Activated effector memory CD4-positive, alpha-beta T cell treated with Interleukin-2 at 50 U/mL for 16 hours (primary cell): ENCODE results near the gene CYGB.
"Not testable (repeated sequence)": the region's sequence is repeated elsewhere in the genome, so short reads cannot be mapped to it uniquely, and the experiment has no call there.

Experiments
- DNase-seq: peaks from one replicate; pipeline ENCODE4 v3.0.0-alpha.2; 2020

CYGB gene

DNA sequence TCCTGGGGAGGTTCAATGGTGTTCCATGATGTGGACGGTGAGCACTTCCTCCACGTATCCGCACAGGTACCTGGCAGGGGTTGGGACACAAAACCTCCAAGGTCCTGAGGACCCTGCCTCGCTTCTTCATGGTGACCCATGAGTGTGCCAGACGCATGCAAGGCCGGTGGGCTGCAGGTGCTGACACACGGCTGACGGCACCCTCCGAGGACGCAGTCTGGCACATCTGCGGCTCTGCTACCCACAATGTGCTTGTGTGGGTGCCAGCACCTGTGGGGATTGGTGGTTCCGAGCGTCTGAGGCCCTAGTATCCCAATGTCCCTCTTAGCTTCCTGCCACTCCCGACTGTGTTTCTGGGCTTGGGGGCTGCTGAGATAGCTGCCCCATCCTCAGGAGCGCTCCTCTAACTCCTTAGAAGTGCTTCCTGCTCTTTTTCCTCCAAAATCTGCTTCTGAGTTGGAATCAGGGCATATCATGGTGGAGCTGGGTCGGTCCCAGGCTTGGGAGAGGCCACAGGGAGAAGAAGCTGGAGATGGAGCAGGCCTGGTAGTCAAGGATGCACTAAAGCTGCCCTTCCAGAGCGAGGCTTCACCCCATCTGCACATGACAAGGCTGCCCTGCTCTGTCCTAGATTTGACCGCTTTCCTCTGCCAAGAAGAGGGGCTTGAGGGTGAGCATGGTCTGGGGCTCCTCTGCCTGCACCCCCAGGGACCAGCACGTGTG lies 1.6 kb downstream of the CYGB start:
- DNase-seq: no peak

DNA sequence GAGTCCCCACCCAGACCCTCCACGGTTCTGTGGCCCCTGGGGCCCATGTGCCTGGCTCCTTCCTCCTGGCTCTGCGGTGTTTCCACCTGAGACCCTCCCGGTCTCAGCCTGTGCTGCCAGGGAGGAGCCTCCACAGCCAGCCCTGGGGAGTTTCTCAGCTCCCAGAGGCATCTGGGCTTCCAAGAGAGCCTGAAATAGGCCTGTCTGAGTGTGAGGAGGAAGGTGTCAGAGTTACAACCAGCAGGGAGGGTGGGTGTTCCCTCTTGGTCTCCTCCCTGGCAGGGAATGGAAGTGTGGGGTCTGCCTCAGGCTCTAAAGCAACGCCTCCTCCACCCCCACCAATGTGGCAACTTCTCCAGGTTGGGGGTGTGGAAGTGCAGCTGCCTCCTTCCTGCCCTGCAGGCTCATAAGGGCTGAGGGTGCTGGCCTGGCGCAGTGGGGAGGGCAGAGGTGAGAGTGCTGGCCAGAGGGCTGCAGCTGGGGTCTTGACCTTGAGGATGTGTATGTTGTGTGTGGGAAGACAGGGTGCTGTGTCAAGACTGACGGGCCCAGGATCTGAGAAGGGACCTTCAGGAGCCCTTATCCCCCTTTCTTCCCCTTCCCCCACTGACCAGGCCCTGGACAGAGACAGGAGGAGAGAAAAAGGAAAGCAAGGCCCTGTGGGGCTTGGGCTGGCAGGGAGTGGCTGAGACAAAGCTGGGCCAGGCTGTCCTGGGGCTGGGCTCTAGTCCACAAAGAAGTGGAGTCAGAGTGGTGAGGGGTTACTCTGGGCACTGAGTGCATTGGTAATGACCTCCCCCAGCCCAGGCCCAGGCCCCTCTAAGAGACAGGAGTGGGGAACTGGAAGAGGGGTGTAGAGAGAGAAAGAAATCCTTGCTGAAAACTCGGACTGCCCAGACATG lies 2.4 kb downstream of the CYGB start:
- DNase-seq: no peak

DNA sequence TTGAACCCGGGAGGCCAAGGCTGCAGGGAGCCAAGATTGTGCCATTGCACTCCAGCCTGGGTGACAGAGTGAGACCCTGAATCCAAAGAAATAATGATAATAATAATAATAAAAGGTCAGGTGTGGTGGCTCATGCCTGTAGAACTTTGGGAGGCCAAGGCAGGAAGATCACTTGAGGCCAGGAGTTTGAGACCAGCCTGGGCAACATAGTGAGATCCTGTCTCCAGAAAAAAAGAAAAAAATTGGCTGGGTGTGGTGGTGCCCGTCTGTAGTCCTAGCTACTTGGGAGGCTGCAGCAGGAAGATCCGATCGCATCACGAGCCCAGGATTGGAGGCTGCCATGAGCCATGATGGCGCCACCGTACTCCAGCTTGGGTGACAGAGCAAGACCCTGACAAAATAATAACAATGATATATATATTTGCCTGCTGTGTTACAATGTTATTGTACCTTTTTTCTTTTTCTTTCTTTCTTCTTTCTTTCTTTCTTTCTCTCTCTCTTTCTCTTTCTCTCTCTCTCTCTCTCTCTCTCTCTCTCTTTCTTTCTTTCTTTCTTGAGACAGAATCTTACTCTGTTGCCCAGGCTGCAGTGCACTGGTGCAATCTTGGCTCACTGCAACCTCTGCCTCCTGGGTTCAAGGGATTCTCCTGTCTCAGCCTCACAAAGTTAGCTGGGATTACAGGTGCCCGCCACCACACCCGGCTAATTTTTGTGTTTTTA lies 3.7 kb downstream of the CYGB start:
- not testable (repeated sequence) for DNase-seq

DNA sequence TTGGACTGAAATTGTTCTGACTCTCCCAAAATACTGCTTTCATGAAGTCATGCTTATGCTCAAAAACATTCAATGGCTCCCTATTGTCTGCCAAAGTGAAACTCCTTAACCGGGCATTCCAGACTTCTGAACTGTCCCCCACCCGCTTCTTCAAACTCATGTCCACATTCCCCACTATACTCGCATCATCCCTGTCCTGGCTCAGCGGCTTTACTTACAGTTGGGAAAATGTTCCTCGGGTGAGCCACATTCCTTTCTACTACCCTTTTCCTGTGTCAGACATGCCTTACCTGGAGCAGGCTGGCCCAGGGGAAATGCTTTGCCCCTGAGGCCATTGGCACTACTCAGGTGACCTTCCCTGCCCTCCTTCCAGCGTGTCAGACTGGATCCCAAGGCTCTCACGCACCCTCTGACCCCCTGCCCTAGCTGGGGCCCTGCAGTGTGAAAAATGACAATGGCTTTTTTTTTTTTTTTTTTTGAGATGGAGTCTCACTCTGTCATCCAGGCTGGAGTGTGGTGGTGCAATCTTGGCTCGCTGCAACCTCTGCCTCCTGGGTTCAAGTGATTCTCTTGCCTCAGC lies 5.3 kb downstream of the CYGB start:
- DNase-seq: no peak

DNA sequence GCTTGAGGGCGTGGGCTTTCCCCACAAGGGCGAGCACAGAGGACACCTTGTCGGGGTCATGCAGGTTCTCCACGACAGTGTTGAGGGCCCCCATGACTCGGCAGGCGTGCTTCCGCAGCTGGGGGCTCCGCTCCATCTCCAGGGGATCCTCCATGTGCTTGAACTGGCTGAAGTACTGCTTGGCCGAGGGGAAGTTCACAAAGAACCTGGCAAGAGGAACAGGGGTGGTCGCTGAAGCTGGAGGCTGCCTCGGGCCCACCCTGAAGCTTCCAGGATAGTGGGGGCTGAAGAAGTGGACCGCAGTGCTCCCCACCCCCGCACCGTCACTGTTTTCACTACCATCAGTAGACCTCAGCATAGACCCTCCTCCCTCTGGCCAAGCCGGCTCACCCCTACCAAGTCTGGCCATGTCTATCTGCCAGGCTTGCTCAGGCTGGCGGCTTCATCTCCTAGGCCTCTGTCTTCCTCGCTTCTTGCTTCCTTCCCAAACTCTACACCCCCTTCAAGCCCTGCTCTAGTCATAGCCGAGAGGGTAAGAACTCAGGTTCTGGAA lies 5.9 kb downstream of the CYGB start:
- no peak for DNase-seq

DNA sequence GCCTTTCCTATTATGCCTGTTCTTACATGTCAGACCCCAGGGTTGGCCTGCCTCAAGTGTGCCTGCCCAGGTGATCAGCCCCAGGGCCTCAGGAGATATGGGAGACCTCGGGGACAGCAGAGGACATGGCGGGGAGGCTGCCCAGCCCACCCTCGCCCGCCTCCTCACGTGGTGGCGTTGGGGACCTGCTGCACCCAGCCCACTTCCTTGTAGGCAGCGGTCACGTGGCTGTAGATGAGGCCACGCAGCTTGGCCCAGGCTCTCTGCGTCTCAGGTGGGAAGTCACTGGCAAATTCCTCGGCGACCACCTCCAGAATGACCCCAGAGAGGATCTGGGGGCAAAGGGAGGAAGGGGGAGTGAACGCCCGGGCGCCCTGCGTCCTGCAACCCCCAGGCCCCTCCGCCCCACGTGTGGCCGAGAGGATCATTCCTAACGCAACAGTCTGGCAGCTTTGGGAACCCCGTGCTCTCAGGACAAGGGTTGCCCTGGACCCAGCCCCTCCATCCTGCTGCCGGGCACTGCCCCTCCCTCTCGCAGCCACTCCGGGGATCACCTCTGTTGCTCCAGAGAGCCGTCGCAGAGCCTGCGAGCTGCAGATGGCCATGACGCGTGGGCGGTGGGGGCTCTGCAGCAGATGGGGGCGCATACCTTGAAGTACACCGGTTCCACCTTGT lies 6.6 kb downstream of the CYGB start:
- DNase-seq: no peak

DNA sequence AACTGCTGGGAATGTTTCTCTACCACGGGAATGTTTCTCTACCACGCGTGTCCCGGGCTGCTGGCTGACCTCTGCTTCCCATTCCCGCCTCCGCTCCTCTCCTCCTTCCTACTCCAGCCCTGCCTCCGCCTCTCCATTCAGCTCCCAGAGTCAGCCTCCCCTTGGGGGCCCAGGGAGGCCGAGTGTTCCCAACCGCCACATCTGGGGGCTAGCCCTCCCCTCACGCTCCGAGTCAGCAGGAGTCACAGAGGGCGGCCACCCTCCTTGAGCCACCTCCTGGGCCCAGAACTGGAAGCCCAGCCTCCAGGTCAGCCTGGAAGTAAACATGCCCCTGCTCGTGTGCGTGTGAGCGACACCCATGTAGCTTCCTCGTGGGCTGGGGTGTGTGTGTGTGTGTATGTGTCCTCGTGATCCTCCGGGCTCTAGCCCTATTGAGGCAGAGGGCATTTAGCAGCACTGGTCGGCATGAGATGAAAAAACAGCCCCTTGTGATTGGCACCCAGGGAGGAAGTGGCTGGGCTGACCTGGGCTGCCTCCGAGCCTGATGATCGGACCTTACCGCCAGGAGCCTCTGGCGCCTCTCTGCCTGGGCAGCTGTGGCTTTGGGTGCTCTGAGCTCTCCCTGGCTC lies 7.3 kb downstream of the CYGB start:
- no peak for DNase-seq

DNA sequence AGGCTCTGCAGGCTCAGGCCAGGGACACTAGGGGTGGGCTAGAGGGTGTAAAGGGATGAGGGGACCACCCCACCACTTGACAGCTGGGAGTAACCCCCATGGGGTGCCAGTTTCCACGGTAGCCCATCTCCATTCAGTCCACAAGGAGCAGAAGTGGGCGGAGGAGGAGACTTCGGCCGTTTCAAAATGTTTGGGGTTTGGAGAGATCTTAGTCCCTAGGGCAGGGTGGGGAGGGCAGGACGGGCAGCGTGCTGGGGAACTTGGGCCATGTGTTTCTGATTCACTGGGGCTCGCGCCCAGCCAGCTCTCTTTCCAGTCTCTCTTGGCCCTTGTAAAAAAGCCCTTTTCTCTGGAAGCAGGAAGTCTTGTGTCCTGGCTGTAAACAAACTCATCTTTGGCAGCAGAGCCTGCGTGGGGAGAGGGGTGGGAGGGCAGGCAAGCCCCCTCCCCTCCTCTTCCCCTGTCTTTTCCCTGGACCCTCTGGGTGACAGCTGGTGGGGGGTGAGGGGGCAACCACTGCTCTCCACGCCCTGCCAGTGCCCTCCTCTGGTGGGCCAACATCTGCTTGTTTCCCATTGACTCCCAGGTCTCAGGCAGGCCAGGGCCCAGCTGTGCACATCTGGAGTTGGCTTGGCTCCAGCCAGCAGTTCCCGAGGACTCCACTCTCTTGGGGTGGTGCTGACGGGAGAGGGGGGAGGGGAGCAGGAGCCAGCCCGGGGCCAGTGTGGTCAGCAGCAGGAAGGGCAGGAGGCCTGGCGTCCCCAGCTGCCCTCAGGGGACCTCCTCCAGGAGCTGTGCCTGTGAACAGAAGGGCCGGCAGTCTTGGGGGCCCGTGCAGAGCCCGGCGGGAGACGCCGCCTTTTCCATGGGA lies 8.1 kb downstream of the CYGB start:
- no peak for DNase-seq

DNA sequence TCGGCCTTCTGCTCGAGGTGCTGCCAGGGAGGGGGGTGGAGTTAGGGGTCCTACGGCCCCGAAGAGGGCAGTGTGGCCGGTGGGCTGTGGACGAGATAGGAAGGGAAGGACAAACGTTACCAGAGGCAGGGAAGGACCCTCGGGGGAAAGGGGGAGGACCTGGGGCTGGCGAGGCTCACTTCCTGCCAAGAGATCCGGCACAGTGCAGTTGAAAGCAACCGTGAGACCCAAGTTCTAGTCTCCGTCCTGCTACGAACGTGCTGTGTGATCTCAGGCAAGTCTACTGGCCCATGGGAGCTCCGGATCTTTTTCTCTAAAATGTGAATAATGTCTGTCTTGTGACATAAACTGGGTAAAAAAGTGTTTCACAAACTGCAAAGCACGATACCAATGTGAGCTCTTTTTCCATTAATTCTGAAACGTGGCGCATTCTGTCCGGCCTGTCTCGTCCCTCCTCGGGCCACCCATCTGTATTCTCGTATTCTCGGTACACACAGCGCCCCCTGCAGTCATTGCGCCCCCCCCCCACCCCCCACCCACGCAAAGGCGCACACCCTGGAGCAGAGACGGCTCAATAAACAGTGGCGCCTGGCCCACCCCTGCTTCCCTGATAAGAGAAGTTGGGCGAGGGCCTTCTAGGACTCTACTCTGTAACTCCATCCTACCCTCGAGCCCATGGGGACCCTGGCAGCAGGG lies 8.8 kb downstream of the CYGB start:
- no peak for DNase-seq

DNA sequence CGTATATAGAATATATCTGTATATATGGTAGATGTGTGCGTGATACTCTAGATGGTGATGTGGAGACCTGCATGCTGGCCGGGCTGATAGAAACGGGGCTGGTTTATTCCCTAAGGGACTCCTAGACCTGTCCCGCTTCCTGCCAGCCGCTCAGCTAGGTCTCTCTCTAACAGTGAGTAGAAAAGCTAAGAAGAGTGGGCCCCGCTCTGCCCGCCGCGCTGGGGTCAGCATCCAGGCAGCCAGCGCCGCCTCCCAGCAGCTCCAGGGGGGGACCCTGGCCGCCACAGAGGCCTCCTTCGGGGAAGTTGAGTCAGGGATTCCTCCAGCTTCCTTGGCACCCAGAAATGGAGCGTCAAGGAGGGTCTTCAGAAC lies 9.4 kb downstream of the CYGB start:
- DNase-seq: no peak

DNA sequence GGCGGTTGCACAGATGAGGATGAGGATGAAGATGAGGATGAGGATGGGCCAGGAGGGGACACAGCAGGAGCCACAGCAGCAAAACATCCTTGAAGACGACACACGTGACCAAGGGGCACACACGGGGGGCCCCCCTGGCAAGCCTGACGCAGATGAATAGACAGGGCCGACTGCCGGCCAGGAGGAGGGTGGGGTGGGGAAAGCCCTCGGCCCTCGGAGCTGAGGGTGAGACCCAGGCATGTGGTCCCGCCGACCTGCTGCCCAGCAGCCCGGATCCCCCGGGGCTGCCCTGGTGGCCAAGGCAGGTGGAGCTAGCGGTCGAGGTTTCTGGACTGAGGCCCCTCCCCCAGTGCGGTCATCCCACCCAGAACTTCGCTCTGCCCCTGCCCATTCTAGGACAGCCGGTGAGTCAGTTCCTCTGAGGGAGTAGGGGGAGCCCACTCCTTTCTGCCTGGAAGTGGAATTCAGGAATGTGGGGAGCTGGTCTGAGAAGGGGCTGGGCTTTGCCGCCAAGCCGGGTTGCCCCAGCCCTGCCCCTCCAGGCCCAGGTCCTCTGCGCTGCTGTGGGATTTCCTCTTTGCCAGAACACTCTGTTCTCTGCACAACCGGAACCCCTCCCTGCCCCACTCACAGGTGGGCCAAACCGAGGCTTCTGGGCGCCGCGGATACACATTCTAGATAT lies 9.9 kb downstream of the CYGB start:
- peak; percentile 40 for DNase-seq

DNA sequence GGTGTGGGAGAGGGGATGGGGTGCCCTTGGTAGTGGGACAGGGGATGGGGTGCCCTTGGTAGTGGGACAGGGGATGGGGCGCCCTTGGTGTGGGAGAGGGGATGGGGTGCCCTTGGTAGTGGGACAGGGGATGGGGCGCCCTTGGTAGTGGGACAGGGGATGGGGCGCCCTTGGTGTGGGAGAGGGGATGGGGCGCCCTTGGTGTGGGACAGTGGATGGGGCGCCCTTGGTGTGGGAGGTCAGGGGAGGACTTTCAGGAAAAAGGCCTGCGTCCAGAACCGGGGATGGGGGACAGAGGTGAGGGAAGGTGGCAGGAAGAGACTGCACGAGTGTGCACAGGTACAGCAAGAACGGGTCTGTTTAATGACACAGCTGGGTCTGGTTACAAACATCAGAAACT lies 10.5 kb downstream of the CYGB start:
- DNase-seq: not testable (repeated sequence)

DNA sequence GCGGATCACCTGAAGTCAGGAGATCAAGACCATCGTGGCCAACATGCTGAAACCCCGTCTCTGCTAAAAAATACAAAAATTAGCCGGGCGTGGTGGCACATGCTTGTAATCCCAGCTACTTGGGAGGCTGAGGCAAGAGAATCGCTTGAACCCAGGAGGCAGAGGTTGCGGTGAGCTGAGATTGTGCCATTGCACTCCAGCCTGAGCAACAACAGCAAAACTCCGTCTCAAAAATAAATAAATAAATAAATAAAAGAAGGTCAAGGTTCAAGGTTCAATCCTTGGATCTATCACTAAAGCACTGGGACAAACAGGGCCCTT lies 12.0 kb downstream of the CYGB start:
- DNase-seq: not testable (repeated sequence)

DNA sequence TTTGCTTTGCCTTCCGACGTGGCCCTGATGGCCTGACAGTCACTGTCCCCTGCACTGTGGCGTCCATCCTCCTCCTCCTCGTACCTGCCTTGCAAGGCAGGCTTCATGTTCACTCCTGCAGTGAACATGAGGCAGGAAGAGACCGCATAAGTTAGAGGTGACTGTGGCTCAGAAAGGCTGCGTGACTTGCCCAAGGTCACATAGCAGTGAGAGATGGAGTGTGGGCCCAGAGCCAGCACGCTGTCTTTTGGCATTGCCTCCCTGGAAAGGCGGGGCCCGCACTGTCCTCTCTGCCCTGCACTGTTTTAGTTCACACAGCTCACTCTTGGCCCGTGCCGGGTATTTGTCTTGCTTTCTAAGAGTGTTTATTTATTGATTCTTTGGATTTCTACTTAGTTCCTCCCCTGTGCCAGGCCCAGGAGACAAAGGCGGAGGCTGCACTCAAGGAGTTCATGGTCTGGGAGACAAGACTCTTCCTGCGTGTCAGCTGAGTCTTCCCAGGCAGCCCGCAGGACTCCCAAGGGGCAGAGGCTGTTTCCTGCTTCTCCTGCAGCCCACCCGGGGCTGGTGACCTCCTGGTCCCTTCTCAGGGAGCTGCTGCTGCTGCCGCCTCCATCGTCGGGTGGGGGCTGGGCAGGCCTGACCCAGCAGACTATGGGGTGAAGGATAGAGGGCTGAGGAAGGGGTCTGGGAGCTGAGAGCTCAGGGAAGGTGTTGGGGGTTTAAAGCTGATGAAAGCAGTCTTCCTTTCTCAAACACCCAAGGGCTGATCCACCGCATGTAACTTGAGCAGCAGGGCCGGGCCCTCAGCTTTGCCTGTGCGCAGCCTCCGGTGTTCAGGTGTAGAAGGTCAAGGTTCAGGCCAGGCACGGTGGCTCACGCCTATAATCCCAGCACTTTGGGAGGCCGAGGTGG lies 12.7 kb downstream of the CYGB start:
- no peak for DNase-seq

DNA sequence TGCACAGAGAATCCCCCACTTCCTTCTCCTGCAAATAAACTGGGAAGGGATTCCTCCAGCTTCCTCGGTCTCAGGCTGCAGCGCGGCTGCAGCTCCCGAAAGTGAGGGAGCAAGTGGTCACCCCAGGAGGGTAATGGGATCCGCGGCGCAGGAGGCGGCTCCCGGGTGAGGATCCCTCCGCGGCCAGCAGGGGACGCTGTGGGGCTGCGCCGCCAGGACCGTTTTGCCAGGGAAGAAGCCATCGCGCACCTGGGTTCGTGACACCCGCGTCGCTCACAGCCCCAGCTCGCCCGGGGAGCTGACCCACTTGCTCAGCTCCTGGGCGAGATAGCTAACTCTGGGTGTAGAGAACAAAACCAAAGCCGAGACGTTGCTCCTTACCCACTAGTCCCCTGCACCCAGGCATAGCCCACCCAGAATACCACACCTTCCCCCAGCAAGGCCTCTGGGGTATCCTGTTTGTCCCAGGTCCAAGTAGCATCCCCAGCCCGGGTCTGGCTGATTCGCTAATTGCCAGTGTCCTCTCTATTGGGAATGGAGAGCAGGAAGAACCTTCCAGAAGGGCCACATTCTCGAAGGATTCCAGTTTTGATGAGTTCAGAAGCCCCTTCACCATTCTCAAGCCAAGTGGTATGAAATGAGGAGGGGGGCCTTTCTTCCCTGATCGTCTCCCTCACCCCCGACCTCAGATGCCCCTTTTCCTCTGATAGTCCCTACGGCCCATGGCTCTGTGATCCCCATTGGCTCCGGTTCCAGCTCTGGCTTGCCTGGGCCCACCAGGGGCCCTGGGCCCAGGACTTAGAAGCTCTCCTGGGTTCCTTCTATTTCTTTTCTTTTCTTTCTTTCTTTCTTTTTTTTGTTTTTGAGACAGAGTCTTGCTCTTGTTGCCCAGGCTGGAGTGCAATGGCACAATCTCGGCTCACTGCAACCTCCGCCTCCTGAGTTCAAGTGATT lies 14.1 kb downstream of the CYGB start:
- DNase-seq: peak; percentile 76

DNA sequence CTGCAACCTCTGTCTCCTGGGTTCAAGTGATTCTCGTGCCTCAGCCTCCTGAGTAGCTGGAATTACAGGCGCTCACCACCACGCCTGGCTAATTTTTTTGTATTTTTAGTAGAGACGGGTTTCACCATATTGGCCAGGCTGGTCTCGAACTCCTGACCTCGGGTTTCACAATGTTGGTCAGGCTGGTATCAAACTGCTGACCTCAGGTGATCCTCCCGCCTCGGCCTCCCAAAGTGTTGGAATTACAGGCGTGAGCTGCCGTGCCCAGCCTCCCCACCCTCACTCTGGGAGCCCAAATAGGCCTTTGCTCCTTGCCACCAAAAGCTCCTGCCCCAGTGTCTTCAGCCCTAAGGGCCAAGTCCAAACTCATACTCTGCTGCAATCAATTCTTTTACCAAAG lies 15.8 kb downstream of the CYGB start:
- DNase-seq: not testable (repeated sequence)

DNA sequence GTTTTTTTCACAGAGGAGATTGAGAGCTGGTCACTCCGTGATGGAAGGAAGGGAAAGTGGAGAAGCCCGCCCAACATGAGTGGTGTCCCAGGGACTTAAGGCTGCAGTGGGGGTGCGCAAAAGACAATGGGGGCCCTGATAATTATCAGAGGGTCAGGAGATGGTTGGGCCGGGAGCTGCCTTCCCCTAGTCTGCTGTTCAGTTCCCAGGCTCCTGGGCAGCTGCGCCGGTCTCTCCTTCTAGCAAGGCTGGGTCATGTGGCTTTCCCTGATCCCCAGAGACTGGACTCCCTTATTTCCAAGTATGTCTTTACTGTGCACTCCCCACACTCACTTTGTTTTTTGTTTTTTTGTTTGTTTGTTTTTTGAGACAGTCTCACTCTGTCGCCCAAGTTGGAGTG lies 16.2 kb downstream of the CYGB start:
- no peak for DNase-seq
